NB4 (cell line): Measurements from ENCODE around the gene BTBD1.

Experiments used
- DNase-seq: peaks from one replicate; pipeline ENCODE4 v3.0.0; 2010; ENCODE audit warnings: low read depth
- H3K4me3 ChIP-seq: one replicate; pipeline ENCODE4 v1.5.1; 2011; ENCODE audit warnings: mild to moderate bottlenecking, low read depth, low read length, moderate library complexity
- MYC ChIP-seq: IDR thresholded peaks from 2 replicates; pipeline ENCODE4 v1.6.1; 2011; ENCODE audit warnings: low read depth, low read length
- POLR2A ChIP-seq: IDR thresholded peaks from 2 replicates; pipeline ENCODE4 v1.6.1; 2011; ENCODE audit warnings: mild to moderate bottlenecking; ENCODE audit not compliant: insufficient read length; ENCODE audit errors: extremely low read depth
- TF ChIP-seq, protein P1 (sequence below): IDR thresholded peaks from 2 replicates; pipeline ENCODE4 v1.6.1; 2011; ENCODE audit warnings: low read depth, low read length
- TF ChIP-seq, protein P2 (sequence below): IDR thresholded peaks from one replicate; pipeline ENCODE4 v1.5.1; 2012; ENCODE audit warnings: low read depth, low read length

The BTBD1 gene

DNA sequence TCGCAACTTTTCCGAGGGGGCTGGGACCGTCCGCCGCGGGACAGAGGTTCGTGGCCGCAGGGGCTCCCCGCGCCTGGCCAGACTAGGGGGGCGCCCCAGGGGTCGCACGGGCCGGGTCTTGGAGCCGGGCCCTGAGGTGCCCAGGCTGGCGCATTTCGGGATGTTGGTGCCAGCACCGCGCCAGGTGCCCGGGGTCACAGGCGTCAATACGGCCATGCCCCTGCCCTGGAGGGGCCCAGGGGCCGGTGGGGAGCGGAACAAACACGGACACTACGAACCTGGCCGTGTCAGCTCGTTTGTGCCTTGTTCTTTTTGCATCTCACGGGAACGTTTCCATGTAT, 40.8 kb upstream of the BTBD1 start:
- peak overlapping the region; percentile 49 for H3K4me3 ChIP-seq
- no peak for TF ChIP-seq MYC
- no peak for DNase-seq

DNA sequence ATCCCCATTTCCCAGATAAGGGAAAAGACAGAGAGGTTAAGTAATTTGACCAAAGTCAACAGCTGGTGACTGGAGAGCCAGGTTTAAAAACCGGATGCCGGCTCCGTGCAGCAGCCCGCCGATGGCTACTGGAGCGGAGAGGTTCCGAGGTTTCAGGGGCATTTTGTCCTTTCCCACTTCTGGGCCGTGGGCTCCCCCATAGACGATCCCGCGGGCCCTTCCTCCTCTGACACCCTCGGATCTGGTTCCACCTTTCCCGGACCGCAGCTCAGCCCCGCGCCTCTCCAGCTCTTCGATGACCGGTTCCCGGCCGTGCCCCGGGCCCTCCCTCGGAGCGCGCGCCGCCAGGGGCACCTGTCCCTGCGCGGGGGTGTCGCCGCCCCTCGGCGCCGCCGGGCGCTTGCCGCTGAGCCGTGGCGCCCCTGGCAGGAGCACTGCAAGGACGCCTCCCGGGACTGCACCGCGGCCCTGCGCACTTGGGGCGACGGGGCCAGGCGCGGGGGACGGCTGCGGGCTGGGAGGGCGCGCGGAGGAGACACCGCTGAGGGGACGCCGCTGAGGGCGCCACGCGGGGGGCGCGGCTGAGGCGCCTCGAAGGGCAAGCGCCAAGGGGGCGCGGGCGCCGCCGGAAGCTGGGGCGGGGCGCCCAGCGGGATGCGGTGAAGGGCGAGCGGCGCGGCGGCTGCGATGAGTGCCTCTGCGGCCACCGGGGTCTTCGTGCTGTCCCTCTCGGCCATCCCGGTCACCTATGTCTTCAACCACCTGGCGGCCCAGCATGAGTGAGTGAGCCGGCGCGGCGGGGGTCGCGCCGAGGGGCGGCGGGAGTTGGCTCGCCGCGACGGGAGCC, 40.2 kb upstream of the BTBD1 start, which contains the start of gene TM6SF1:
TSS of gene TM6SF1 (plus strand) at position 652 of the 847 bp plus-strand sequence. CDS start at position 688, 36 bp downstream.
- peak; percentile 61 for DNase-seq
- H3K4me3 ChIP-seq = peak within 1 kb of the TSS; percentile 49
- TF ChIP-seq MYC (no peak), POLR2A (no peak)

DNA sequence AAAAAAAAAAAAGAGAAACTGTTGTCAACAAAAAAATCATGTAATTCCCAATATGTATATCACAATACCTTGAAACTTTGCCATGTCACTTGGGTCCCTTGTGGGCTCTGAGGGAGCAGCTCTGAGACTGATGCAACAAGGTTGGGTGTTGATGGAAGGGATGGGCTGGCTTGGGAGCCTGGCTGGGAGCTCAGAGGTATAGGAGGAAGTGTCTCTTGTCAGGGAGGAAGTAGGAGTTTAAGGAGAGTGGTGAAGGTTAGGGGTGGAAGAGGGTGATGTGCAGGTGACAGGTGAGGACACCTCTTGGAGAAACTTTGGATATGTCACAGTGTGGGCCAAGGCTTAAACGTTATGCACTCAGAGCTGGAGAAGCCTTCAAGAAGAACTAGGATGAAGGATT, 38.4 kb upstream of the BTBD1 start:
- no peak overlapping the region for H3K4me3 ChIP-seq
- TF ChIP-seq MYC = no peak
- no peak for TF ChIP-seq POLR2A
- TF ChIP-seq, protein P1, sequence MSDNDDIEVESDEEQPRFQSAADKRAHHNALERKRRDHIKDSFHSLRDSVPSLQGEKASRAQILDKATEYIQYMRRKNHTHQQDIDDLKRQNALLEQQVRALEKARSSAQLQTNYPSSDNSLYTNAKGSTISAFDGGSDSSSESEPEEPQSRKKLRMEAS = no peak
- TF ChIP-seq, protein P2, sequence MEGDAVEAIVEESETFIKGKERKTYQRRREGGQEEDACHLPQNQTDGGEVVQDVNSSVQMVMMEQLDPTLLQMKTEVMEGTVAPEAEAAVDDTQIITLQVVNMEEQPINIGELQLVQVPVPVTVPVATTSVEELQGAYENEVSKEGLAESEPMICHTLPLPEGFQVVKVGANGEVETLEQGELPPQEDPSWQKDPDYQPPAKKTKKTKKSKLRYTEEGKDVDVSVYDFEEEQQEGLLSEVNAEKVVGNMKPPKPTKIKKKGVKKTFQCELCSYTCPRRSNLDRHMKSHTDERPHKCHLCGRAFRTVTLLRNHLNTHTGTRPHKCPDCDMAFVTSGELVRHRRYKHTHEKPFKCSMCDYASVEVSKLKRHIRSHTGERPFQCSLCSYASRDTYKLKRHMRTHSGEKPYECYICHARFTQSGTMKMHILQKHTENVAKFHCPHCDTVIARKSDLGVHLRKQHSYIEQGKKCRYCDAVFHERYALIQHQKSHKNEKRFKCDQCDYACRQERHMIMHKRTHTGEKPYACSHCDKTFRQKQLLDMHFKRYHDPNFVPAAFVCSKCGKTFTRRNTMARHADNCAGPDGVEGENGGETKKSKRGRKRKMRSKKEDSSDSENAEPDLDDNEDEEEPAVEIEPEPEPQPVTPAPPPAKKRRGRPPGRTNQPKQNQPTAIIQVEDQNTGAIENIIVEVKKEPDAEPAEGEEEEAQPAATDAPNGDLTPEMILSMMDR = no peak
- peak; percentile 40 for DNase-seq

DNA sequence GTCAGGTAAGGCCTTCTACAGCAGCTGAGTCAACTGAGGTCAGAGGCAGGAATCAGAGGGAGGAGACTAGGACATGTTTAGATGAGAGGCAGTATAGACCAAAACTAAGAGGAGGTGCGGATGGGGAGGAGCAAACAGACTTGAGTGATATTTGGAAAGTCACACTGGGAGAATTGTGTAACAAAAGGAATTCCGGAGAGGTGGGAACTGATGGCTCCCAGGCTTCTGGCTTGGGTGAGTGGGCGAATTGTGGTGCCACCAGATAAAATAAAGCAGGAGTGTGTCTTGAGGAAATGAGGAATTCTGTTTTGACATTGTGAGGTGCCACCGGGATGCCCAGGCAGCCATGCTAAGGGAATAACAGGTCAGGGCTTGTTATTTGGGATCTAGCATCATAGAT, 37.1 kb upstream of the BTBD1 start:
- TF ChIP-seq MYC = no peak
- no peak overlapping the region for H3K4me3 ChIP-seq
- no peak for DNase-seq

DNA sequence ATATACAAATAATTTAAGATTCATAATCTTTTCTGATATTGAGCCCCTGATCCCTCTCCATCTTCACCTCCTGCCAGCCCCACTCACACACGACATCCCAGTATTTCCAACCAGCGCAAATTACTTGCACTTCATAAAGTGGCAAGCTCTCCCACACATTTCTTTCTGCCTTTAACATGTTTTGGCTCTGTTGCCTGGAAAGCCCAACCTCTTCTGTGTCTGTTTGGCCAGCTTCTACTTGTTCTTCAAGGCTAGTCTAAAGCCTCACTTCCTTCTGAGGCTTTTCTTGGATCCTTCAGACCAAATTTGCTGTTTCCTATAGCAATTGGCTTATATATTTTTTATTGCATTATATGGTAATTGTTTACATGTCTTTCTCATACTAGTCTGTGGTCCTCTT, 35.3 kb upstream of the BTBD1 start:
- no peak overlapping the region for H3K4me3 ChIP-seq
- TF ChIP-seq MYC (no peak), POLR2A (no peak)
- TF ChIP-seq, protein P1 = no peak
- TF ChIP-seq, protein P2 = no peak
- DNase-seq = no peak

DNA sequence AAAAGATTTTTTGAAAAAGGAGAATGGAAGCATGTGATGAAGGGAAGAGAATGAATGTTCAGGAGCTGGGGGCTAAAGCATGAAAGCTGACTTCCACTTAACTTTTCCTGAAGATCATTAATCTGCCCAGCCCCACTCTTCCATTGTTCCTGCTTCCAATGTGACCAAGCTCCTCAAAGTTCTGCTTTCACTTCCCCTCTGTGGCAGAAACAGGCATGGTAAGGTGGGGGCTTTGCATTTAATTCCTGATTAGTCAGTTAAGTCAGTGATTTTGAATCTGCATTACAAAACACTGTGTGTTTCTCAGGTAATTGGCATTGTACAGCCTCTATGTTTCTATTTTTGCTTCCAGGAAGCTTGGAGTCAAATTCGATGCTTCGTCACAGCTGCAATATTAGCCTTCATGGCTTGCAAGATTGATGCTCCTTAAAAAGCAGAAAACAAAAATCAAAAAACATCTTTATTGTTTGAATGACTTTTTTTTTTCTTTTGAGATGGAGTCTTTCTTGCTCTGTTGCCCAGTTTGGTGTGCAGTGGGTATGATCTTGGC, 33.1 kb upstream of the BTBD1 start:
- peak; percentile 36 for DNase-seq
- no peak for TF ChIP-seq MYC
- TF ChIP-seq, protein P2 = no peak
- TF ChIP-seq, protein P1 = no peak
- no peak for TF ChIP-seq POLR2A

DNA sequence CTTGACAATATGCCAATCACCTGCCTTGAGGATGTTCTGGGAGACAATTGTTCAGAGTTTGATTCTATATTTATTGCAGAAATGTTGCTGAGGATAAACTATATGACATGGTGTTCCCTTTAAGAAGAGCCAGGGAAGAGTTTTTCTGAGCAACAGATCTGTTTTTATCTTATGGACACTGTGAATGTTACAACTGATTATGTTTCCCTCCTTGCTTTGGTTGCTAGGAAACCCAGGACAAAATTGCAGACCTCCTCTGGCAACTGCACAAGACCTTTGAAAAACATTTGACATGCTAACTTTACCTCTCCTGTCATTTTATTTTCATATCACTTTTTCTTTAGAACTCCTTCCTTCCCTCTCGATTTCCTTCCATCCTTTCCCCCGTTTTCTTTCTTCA, 32.2 kb upstream of the BTBD1 start:
- H3K4me3 ChIP-seq = no peak overlapping the region
- no peak for DNase-seq
- TF ChIP-seq, protein P2 = no peak
- TF ChIP-seq MYC = no peak
- TF ChIP-seq, protein P1 = no peak
- no peak for TF ChIP-seq POLR2A

More for the DNA sequence above, 33.1 kb upstream of the BTBD1 start:
- H3K4me3 ChIP-seq = no peak overlapping the region
